ENCODE measurements around the gene FOXP1. TPM values are rescaled to one million over a fixed set of nuclear protein-coding genes. Genes with fewer than 3 reads are reported as not detected.

Gene FOXP1
- total RNA-seq, 4 donors from 2014 or later, result 181 to 225 (median 205) TPM

- Histone ChIP-seq H3K27me3 (no peaks in the 10 kb centered on the region), H3K4me1 (peaks cover 9 to 22% (median 11%) of the 10 kb centered on the region in 4 donors), H3K36me3 (no peaks in the 10 kb centered on the region), H3K9me3 (no peaks in the 10 kb centered on the region), H3K4me3 (no peak overlapping the region), H3K27ac (replicated peaks in 1 of 4) (no peak overlapping the region)
- TF ChIP-seq EP300 (IDR thresholded peaks at IDR 0.05) (no peak), POLR2AphosphoS5 (IDR thresholded peaks at IDR 0.05) (no peak), POLR2A (IDR thresholded peaks at IDR 0.05; ENCODE audit: low read depth) (no peak), CTCF (IDR thresholded peaks at IDR 0.05) (no peak)
- intact Hi-C loops (cut with DNase I), result no loop called here
- WGBS, result 95% methylated on average over 4 of the region's 4 CpGs
- no peak for DNase-seq (ENCODE audit: extremely low spot score)
Measured at GRCh38 chr3:71559578-71560162, 23.9 kb downstream of the FOXP1 start.

GRCh38 chr3:71559021-71559420 lies 24.5 kb downstream of the FOXP1 start:
- Histone ChIP-seq H3K27ac (replicated peaks in 1 of 4) (no peak overlapping the region), H3K36me3 (no peaks in the 10 kb centered on the region), H3K4me3 (no peak overlapping the region), H3K4me1 (peaks cover 9 to 22% (median 11%) of the 10 kb centered on the region in 4 donors), H3K9me3 (no peaks in the 10 kb centered on the region), H3K27me3 (no peaks in the 10 kb centered on the region)
- DNase-seq (ENCODE audit: extremely low spot score), result no peak
- no peak for TF ChIP-seq CTCF (IDR thresholded peaks at IDR 0.05)
- TF ChIP-seq POLR2A (IDR thresholded peaks at IDR 0.05; ENCODE audit: low read depth), result no peak
- no peak for TF ChIP-seq EP300 (IDR thresholded peaks at IDR 0.05)
- no peak for TF ChIP-seq POLR2AphosphoS5 (IDR thresholded peaks at IDR 0.05)
- intact Hi-C loops (cut with DNase I), result no loop called here
- 98% methylated on average over 3 of the region's 3 CpGs for WGBS

- 56% methylated on average over 1 of the region's 1 CpG for WGBS
- DNase-seq (ENCODE audit: extremely low spot score), result no peak
- Histone ChIP-seq H3K27ac (replicated peaks in 1 of 4) (no peak overlapping the region), H3K4me3 (no peak overlapping the region), H3K4me1 (peaks cover 0 to 34% (median 19%) of the 10 kb centered on the region in 4 donors), H3K27me3 (no peaks in the 10 kb centered on the region), H3K9me3 (no peaks in the 10 kb centered on the region), H3K36me3 (no peaks in the 10 kb centered on the region)
- intact Hi-C loops (cut with DNase I), result no loop called here
- TF ChIP-seq CTCF (IDR thresholded peaks at IDR 0.05), result no peak
- TF ChIP-seq POLR2AphosphoS5 (IDR thresholded peaks at IDR 0.05), result no peak
- no peak for TF ChIP-seq POLR2A (IDR thresholded peaks at IDR 0.05; ENCODE audit: low read depth)
- TF ChIP-seq EP300 (IDR thresholded peaks at IDR 0.05), result no peak
Measured at GRCh38 chr3:71554649-71555048, 28.9 kb downstream of the FOXP1 start.

GRCh38 chr3:71551311-71551919 lies 32.1 kb downstream of the FOXP1 start:
- DNase-seq (ENCODE audit: extremely low spot score), result no peak
- intact Hi-C loops (cut with DNase I), result no loop called here
- H3K9me3 ChIP-seq, result no peaks in the 10 kb centered on the region
- H3K27ac ChIP-seq (replicated peaks in 1 of 4), result no peak overlapping the region
- no peak for TF ChIP-seq POLR2AphosphoS5 (IDR thresholded peaks at IDR 0.05)
- no peak for TF ChIP-seq EP300 (IDR thresholded peaks at IDR 0.05)
- no peak for TF ChIP-seq POLR2A (IDR thresholded peaks at IDR 0.05; ENCODE audit: low read depth)
- TF ChIP-seq CTCF (IDR thresholded peaks at IDR 0.05), result no peak
- no peak overlapping the region for H3K4me3 ChIP-seq
- H3K36me3 ChIP-seq, result no peaks in the 10 kb centered on the region
- WGBS, result 72% methylated on average over 3 of the region's 3 CpGs
- H3K27me3 ChIP-seq, result no peaks in the 10 kb centered on the region
- peaks cover 0 to 61% (median 34%) of the 10 kb centered on the region in 4 donors for H3K4me1 ChIP-seq

All from esophagus muscularis mucosa (tissue), 4 donors.